Forelimb muscle (tissue), 1 donor: ENCODE results near the gene ASB1. TPM values are rescaled to one million over a fixed set of nuclear protein-coding genes. Genes with fewer than 3 reads are reported as not detected.
"Not testable (repeated sequence)": the region's sequence is repeated elsewhere in the genome, so short reads cannot be mapped to it uniquely, and the experiment has no call there.

ENCODE experiments used
- DNase-seq: peaks from one replicate; pipeline ENCODE4 v3.0.0-alpha.2; 2013; ENCODE audit warnings: low read depth
- polyA plus RNA-seq: library from polyadenylated mRNA; unstranded; fragments of 120-200 nt; gene quantifications from one replicate; pipeline ENCODE4 v1.2.1, GENCODE V29; 2013; ENCODE audit not compliant: insufficient read length

ASB1 gene
- polyA plus RNA-seq, 1 donor: 45.8 TPM

DNA sequence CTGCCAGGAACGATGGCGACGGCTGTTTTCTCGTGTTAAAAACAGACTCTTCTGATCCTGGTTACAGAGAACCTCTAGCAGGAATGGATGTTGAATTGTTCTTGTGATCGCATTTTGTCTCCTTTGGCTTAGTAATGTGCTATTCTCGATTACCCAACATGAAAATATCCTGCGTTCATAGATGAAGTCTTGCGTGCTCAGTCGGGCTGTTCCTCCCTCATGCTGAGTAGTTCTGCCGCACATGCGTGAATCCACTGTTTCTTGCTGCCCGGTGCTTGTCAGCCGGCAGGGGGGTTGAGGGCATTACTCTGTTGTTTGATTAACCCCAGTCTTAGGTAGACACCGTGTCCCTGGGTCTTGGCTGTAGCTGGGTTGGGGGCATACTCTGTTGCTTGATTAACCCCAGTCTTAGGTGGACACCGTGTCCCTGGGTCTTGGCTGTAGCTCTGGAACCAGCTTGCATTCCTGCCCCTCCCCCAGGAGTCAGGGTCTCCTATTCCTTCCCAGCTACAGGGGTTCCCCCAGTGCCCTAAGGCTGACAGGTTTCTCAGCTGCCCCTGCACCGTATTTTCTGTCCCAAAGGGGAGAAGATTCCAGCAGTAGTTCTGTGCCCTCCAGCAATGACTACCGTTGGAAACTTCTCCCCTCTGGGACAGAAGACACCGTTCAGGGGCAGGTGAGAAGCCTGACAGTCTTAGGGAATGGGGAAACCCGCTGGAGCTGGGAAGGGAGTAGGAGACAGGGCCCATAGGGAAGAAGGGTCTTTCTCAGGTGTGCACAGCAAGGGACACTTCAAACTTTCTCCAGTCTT is 22.1 kb upstream of the ASB1 start:
- no peak for DNase-seq

GRCh38 chr2:238405217-238405555 is 21.5 kb upstream of the ASB1 start:
- DNase-seq: not testable (repeated sequence)

DNA sequence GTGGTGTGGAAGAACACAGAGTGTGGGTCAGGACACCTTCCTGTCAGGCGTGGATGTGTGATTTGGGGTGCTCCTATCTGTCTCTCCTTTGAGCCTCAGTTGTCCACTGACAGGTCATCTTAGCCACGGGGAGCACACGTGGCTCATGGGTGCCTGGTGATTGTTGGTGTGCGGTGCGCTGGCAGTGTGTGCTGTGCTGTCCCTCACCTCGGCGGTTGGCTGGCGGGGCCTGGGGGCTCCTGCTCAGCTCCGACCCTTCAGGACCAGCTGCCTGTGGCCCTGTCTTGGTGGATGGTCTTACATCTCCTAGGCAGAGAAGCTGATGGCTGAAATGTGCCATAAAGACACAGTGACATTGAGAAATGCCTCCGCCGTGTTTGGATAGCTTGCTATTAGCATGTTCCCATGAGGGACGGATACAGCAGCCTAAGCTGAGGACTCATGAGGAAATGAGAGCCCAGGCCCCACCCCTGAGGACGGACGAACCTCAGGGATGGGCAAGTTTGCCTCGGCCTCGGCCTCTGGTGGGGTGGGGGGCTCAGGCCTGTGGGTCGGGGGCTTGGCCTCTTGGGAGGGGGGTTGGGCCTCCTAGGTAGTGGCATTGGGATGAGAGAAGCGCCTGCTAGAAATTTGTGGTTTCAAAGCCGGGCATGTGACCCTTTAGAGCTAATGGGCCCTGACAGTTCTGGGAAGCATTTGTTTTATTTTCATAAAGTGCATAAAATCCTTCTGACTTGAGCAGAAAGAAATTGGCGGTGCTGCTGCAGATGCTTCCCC is 20.3 kb upstream of the ASB1 start:
- DNase-seq: no peak

DNA sequence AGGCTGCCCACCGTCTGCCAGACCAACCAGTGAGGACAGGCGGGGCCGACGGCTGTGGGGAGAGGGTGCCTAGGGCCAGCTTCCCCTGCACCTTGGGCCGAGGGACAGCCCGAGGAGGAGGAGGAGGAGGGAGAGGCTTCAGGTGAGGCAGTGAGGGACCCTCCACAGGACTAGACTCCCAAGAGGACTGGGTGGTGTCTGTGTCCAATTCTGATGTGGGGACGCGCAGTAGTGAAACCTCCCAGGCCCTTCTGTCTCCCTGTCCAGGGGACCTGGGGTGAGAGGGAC is 19.8 kb upstream of the ASB1 start:
- DNase-seq: no peak

GRCh38 chr2:238407566-238407965 is 19.2 kb upstream of the ASB1 start:
- no peak for DNase-seq

DNA sequence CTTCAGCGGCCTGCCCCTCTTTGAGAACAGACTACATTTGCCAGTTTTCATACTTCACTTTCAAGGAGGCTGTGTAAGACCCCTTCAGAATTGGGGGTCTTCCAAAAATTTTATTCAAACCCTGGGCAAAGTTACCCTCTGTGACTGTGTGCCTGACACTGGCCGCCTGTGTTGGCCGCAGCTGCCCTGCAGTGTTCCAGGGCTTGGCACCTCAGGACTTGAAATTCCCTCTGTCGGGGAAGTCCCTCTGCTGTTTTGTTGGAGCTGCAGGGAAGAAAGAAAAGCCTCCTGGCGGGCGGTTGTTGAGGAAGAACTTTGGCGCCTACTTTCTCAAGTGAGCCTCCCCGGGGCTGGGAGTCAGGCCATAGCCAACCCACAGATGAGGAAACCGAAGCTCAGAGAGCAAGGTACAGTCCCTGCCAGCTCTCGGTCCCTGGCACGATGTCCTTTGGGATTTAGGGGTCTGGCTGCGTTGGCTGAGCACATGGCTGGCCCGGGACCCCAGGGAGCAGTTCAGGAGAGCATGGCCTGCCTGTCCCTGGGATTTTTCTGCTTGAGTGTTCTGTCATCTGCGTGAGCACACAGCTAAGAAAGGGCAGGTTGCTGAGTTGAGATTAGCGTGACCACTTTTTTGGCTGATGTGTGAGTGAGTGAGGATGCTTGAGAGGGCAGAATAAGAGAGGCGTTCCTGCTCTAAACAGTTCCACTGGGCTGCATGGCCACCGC is 17.9 kb upstream of the ASB1 start:
- no peak for DNase-seq

DNA sequence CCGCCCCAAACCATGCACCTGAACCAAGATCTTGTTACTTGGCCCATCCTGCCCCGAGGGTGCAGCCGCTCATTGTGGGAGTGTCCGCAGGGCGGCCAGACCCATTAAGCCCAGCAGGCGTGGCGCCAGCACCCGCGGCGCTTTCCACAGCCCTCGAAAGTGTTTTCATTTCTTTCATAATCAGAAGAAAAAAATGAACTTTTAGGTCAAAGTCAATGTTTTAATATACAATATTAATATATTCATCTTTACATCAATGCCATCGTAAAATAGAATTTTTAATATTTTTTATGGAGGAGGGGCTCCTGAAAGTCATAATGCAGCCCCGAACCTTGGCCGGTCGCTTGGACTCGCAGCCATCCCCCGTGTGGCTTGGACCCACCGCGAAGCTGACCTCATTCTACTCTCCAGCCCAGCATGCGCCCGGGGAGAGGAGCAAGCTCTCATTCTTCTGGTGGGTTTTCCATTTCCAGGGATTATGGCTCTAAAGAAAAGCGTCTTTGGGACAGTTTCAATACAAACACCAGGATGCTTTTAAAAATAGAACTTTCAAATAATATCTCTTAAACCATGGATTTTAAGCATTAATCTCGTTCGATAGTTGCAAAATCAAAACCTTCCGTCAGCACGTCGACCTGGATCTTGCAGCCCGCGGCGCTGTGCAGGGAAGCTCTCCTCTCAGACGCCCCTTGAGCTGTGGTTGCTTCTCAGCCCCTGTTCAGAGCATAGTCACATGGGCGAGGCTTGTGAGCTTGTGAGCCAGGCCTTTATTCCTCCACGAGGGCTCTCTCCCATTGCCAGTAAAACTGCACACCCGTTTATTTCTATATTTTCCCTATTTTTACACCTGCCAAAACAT is 17.2 kb upstream of the ASB1 start:
- no peak for DNase-seq

GRCh38 chr2:238412067-238412767 is 14.5 kb upstream of the ASB1 start:
- DNase-seq: no peak

DNA sequence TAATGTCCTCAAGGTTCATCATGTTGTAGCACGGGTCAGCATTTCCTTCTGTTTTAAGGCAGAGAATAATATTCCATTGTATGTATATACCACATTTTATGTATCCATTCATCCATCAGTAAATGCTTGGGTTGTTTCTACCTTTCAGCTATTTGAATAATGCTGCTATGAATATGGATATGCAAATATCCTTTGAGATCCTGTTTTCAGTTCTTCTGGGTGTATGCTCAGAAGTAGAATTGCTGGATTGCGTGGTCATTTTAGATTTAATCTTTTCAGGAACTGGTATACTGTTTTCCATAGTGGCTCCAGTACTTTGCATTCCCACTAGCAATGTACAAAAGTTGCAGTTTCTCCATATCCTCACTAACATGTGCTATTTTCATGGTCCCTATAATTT is 13.4 kb upstream of the ASB1 start:
- DNase-seq: no peak

DNA sequence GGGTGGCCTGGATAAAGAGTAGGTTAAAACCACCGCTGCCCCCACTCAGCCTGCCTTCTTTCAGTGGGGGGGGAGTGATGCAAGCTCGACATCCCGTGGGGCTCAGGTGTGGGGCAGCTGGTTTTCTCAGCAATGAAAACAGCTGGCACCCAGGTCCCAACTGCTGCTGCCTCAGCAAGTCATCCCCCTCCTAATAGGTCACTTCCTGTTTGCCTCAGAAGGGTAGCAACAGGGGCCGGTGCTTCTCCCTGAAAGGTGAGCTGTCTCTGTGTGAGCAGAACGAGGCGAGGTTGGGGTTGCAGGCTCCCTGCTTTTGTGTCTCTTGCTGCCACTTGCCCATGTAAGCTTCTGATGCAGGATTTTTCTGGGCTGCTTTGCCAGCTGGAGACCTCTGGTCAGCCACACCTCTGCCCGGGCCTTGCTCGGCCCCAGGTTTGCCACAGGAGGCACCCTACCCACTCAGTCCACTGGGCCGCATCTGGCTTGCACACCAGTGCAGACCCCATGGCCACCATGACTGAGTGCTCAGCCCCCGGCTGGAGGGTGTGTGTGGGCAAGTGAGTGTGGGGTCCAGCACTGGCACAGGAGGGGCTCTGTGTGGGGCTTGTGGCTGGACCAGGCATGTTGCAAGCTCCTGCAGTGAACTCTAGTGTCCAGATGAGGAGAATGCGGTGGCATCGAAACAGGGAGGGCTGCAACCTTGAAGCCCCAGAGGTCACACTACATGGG is 11.5 kb upstream of the ASB1 start:
- DNase-seq: no peak

DNA sequence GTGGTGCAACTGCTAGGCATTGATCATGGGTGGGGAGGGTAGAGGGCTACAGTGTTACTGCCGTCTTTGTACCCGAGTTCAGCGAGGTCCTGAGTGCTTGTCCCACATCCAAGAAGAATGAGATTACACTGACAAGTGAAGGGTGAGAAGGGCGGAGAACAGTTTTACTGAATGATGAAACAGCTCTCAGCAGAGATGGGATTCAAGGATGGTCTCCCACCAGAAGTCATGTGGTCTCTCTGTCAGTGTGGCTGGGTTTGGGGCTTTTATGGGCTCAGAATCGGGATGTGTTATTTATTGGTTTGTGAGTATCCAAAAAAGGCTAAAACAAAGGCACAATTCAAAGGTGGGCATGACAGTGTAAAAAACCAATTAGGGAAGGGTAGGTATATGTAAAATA is 10.8 kb upstream of the ASB1 start:
- no peak for DNase-seq

DNA sequence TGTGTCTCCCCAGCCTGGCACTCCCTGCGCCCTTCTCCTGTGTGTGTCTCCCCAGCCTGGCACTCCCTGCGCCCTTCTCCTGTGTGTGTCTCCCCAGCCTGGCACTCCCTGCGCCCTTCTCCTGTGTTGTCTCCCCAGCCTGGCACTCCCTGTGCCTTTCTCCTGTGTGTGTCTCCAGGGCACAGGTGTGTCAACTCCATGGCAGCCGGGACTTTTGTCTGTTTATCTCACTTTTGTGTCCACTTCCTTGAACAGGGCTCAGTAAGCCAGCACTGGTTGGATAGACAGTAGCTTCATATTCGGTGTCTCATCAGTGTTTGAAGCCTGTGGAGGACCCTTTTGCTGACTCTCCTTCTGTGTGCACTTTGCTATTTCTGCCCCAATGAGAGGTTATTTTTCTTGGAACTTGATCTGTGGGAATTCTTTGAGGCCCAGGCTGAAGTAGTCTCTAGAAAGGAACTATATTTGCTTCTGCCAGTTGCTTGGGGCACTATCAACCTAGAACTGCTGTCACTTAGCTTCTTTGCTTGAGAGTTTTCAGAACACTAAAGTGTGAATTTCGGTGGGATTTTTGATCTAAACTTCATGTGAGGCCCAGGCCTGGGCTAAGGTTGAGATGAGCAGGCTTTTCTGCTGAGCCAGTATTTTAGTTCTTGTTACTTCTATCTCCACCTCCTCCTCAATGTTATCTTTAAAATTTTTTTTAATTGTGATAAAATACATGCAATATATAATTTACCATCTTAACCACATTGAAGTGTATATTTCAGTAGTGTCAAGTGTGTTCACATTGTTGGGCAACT is 8.3 kb upstream of the ASB1 start:
- DNase-seq: no peak

- DNase-seq: no peak
These were observed 7.7 kb upstream of the ASB1 start for GRCh38 chr2:238418999-238419546.

DNA sequence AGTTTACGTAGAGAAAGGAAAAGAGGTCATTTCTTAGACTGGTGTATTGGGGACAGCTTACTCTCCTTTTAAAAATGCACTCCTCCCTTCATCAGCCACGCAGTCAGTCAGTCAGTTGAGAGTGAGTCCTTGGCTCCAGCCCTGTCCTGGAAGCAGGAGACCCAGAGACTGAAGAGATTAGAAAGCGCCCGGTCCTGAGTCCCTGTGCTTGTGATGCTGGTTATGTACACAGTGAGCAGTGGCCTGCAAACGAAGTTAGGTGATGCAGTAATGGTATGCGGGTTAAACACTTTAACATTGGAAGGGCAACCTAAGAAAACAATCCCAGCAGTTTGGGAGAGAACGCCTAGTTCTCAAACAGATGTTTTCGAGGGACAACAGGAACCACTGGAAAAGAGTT is 6.3 kb upstream of the ASB1 start:
- no peak for DNase-seq

- no peak for DNase-seq
These were observed 5.6 kb upstream of the ASB1 start for GRCh38 chr2:238420878-238421694.

GRCh38 chr2:238421695-238422035 is 5.1 kb upstream of the ASB1 start:
- DNase-seq: no peak

GRCh38 chr2:238422285-238422684 is 4.4 kb upstream of the ASB1 start:
- no peak for DNase-seq

- DNase-seq: no peak
These were observed 3.8 kb upstream of the ASB1 start for GRCh38 chr2:238422940-238423339.
